Measurements from ENCODE around the gene PDE7B.

The PDE7B gene

DNA sequence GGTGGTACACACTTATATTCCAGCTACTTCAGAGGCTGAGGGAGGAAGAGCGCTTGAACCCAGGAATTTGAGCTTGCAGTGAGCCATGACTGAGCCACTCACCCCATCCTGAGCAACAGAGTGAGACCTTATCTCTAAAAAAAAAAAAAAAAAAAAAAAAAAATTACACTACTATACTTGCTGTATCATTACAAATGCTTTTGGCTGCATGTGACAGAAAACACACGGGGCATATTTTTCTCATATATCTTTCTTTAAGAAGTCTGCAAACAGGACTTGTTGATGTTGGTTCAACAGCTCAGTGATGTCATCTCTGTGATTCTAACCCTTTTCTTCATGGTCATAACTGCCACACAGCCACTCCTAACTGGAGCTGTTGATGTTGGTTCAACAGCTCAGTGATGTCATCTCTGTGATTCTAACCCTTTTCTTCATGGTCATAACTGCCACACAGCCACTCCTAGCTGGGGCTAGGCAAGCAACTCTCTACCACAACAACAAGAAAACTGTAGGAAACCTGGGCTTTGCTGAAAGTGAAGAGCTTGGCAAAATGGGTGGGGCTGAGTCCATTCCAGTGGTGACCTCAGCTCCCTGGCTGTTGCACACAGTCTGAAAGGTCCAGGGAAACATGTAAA is 378.8 kb downstream of the PDE7B start:
- no peak overlapping the region for H3K27ac Mint-ChIP-seq
- ATAC-seq (replicated peaks): no peak
- H3K27me3 Mint-ChIP-seq: no peaks in the 10 kb centered on the region
- peaks cover 0 to 10% of the 10 kb centered on the region in 2 donors for H3K4me1 Mint-ChIP-seq (ENCODE audit: low read depth in 2 of 2)
- H3K4me3 Mint-ChIP-seq: no peak overlapping the region
- no peaks in the 10 kb centered on the region for H3K9me3 Mint-ChIP-seq
- H3K36me3 Mint-ChIP-seq (ENCODE audit: insufficient read depth): peaks cover 3% of the 10 kb centered on the region
- DNase-seq: no peak

DNA sequence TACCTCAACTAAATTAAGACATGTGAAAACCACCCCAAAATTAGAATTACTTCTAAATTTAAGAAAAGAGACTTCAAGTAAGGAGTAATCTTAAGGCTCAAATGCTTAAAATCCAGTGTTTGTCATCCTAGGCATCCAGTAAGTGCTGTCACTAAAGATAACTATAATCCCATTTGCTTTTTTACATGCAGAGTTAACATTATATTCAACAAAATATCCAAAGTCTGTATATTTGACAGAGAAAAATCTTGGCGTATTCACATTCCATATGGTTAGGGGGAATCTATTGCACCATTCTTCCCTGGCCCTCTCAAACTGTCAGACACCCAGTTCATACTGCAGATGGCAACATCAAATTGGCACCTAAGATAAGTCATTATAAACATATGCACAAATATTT is 381.2 kb downstream of the PDE7B start:
- peaks cover 7% of the 10 kb centered on the region for H3K36me3 Mint-ChIP-seq (ENCODE audit: insufficient read depth)
- no peak for ATAC-seq (replicated peaks)
- H3K27ac Mint-ChIP-seq: no peak overlapping the region

DNA sequence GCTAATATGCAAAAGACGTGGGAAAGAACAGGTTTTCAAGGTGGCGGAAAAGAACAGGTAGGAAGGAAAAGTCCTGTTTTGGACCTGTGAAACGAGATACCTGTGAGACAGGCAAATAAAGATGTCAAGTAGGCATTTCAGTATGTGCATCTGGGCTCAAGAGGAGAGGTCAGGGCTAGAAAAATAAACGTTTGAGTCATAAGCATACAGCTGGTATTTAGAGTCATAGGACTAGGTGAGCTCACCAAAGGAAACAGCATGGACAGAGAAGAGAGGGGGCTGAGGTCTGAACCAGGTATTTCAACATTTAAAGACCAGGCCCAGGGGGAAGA is 383.7 kb downstream of the PDE7B start:
- Mint-ChIP-seq H3K27me3 (no peaks in the 10 kb centered on the region), H3K36me3 (ENCODE audit: insufficient read depth) (peaks cover 11% of the 10 kb centered on the region), H3K27ac (no peak overlapping the region), H3K4me1 (ENCODE audit: low read depth in 2 of 2) (no peaks in the 10 kb centered on the region), H3K4me3 (no peak overlapping the region), H3K9me3 (no peaks in the 10 kb centered on the region)
- ATAC-seq (replicated peaks) (no peak), DNase-seq (no peak)

More for the DNA sequence above, 381.2 kb downstream of the PDE7B start:
- DNase-seq: no peak
- Mint-ChIP-seq H3K27me3 (no peaks in the 10 kb centered on the region), H3K4me1 (ENCODE audit: low read depth in 2 of 2) (no peaks in the 10 kb centered on the region), H3K4me3 (no peak overlapping the region), H3K9me3 (no peaks in the 10 kb centered on the region)

DNA sequence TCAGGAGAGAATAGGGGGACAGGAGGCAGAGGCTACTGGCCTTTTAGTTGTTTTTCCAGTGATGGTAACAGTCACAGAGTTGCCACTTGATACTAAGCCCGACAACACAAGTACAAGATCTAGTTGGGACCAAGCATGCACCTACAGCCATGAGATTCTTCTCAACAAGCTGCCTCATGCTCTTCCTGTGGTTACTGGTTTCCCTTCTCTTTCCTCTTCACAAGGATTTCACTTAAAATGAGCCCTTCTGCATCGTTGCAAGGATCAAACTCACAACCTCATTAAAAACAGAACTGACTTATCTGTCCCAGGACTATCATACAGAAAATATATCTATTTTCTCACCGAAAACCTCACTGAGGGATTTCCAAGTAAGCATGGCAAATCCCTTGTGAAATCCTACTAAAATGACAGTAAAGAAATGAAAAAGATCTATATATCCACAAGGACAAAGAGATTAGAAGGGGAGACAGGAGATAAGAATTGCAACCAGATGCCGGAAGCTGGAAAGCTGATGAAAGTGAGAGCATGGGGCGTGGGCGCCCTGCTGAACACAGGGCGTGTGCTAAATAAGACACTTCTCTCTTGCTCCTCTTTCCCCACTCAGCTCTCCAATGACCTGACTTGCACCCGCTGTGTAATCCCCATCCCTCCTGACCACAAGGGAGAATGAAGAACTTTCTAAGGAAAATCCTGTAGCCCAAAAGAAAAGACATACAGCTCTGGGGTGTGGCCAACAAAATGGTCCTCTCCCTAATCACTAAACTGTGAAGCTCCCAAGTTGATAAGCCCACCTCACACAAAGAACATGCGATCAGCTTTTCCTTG is 385.2 kb downstream of the PDE7B start:
- DNase-seq (no peak), ATAC-seq (replicated peaks) (no peak)
- Mint-ChIP-seq H3K4me3 (no peak overlapping the region), H3K4me1 (ENCODE audit: low read depth in 2 of 2) (no peaks in the 10 kb centered on the region), H3K27ac (no peak overlapping the region), H3K36me3 (ENCODE audit: insufficient read depth) (peaks cover 15% of the 10 kb centered on the region), H3K9me3 (no peaks in the 10 kb centered on the region), H3K27me3 (no peaks in the 10 kb centered on the region)

DNA sequence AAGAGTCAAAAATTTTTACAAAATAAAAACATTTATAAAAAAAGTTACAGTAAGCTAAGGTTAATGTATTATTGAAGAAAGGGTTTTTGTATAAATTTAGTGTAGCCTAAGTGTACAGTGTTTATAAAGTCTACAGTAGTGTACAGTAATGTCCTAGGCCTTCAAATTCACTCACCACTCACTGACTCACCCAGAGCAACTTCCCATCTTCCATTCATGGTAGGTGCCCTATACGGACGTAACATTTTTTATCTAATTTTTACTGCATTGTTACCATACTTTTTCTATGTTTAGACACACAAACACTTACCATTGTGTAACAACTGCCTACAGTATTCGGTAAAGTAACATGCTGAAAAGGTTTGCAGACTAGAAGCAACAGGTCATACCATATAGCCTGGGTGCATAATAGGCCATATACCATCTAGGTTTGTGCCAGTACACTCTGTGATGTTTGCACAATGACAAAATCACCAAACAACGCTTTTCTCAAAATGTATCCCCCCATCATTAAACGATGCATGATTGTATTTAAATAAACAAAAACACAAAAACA is 392.6 kb downstream of the PDE7B start:
- Mint-ChIP-seq H3K27ac (no peak overlapping the region), H3K4me3 (no peak overlapping the region), H3K36me3 (ENCODE audit: insufficient read depth) (peaks cover 13% of the 10 kb centered on the region), H3K9me3 (no peaks in the 10 kb centered on the region), H3K27me3 (no peaks in the 10 kb centered on the region), H3K4me1 (ENCODE audit: low read depth in 2 of 2) (peaks cover 4 to 6% of the 10 kb centered on the region in 2 donors)
- DNase-seq: no peak
- ATAC-seq (replicated peaks): no peak
